Renal cortical epithelial cell (primary cell): ENCODE measurements around the gene TMEM181. TPM values are rescaled to one million over a fixed set of nuclear protein-coding genes. Genes with fewer than 3 reads are reported as not detected.
"Not testable (repeated sequence)": the region's sequence is repeated elsewhere in the genome, so short reads cannot be mapped to it uniquely, and the experiment has no call there.

Experiments used
- DNase-seq: peaks from one replicate; pipeline ENCODE4 v3.0.0-alpha.2; 2011; ENCODE audit warnings: low read depth
- total RNA-seq: library from RNA; depleted of rRNA; stranded (reverse); fragments of >200 nt; gene quantifications from 2 replicates; pipeline ENCODE4 v1.2.3, GENCODE V29; 2014

The TMEM181 gene
- total RNA-seq, 1 donor from 2014 or later: 40.2 TPM

DNA sequence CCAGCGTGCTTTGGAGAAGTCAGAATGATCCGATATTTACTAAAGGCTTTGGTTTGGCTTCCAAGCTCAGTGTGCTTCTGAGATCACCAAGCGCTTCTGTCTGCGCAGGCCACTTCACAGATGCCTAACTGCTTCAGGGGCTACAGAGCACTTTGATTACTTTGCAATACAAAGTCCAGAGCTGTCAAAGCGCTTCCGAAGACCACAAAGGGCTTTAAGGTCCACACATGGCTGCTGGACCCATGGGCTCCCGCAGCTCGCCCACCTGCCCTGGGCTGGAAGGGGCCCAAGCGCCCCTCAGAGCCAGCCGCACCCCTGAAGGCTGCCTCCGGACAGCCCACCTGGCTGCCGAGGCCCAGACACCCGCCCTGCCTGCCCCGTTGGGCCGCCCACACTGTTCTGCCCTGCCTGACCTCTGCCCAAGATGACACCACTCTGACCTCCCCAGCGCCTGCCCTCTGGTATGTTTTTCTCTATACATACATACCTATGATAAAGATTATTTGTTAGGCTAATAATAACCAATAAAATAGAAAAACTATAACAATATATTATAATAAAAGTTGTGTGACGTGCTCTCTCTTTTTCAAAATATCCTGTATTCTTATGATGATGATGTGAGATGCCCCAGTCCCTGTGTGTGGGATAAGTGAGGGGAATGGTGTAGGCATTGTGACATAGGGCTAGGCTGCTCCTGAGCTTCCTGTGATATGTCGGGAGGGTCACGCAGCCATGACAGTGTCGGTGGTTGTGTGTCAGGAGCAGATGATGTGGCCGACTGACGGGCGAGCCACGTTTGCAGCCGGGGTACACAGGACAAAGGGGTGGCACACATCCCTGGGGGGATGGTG is 62.0 kb downstream of the TMEM181 start:
- no peak for DNase-seq

DNA sequence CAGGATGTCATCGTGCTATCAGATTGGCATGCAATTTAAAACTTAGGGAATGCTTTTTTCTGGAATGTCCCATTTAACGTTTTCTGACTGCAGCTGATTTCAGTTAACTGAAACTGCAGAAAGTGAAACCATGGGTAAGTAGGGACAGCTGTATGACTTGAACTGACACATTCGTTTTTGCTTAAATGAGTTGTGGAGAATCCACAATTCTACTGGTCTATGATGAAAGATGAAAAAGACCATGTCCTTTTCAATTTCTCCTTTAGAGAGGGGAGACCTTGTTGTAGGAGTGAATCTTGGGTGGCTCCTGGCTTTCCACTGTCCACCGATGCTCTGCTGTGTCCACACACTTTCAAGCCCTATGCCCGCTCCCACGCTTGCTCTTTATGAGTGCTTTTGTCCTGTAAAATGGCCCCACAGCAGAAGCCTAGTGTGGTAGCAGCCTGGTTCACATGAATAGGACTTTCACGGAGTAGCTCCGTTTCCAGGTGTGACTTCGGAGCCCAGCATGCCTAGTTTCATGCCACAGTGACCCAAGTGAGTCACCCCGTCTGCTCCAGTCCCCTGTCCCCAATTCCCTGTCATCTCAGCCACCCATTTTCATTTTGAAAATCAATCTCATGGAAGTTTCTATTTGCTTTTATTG is 62.8 kb downstream of the TMEM181 start:
- no peak for DNase-seq

DNA sequence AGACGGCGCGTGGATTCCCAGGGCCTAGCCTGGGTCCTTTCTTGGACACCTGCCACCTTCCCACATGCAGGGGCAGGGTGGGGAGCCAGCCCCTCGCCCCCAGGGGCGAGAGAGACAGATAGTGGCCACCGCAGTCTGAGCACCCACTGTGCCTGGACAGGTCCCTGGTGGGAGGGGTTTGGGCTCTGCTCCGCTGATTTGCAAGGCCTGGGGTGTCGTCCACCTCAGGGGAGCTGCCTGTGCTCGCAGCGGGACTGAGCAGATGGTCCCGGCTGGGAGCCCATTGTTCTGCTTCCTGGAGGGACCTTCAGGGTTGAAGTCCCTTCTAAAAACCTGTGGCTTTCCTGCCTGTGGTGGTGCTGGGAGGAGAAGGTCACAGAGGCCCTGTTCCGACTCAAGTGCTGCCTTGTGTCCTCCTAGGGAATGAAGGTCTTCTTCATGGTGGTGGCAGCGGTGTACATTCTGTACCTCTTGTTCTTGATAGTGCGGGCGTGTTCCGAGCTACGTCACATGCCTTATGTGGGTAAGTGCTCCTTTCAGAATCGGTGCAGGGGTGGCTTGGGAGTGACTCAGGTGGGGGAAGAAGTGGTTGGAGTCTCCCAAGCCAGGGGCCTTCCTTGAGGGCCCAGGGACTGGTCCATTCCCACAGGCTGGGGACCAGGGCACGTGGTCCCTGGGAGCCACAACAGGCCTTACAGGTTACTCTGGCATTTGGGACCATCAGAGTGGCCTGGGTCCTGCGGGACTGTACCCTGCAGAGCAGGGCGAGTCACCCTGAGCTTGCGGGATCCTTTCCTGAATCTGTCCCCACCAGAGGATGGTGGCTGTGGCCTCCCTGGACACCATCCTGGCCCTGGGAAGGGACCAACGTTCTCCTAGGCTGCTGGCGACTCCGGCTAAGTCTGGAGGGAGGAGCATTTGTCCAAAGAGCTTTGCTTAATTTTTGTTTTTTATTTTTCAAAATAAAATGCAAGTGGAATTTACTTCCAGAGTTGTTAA is 65.1 kb downstream of the TMEM181 start:
- DNase-seq: no peak

DNA sequence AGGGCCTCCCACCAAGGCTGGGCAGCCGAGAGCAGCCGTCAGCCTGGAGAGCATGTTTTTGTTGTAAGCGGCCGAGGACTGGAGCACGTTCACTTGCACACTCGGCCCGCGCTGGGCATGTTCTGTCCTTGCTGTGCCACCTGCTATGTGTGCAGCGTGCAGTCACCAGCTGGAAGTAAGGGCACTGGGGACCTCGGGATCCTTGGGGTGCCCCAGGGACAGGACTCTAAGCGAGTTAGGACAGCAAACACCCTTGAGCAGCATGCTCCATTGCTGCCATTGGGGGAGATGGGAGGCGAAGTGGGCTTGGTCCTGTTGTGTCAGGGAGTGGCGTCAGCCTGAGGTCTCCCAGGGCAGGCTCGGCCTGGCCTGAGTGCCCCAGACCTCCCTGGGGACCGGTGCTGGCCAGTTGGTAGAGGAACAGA is 66.0 kb downstream of the TMEM181 start:
- no peak for DNase-seq

DNA sequence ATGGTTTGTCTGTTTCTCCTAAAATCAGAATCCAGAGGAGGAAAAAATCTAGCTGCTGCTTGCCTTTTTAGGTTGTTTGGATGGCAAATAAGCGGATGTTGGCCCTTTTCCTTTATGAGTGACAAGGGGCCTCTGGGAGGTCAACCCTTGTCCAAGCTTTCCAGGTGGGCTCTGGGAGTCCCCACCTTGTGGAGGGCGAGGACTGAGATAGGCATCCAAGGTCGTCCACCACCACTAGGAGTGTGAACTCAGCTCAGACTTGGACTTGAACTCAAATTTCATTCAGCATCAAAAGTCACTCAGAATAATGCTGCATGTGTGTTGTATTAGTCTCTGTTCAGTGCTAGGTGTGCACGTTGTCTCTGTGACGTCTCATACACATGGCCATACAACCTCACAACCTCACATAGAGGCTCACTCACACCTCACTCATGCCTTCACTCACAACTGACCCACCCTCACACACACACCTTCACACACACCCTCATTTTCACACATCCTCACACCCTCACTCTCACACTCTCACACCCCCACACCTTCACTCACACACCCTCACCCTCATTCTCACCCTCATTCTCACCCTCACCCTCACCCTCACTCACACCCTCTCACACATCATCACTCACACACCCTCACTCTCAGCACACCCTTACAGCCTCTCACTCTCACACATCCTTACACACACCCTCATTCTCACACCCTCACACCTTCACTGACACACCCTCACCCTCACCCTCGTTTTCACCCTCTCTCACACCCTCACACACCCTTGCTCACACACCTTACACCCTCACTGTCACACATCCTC is 66.7 kb downstream of the TMEM181 start:
- DNase-seq: no peak

DNA sequence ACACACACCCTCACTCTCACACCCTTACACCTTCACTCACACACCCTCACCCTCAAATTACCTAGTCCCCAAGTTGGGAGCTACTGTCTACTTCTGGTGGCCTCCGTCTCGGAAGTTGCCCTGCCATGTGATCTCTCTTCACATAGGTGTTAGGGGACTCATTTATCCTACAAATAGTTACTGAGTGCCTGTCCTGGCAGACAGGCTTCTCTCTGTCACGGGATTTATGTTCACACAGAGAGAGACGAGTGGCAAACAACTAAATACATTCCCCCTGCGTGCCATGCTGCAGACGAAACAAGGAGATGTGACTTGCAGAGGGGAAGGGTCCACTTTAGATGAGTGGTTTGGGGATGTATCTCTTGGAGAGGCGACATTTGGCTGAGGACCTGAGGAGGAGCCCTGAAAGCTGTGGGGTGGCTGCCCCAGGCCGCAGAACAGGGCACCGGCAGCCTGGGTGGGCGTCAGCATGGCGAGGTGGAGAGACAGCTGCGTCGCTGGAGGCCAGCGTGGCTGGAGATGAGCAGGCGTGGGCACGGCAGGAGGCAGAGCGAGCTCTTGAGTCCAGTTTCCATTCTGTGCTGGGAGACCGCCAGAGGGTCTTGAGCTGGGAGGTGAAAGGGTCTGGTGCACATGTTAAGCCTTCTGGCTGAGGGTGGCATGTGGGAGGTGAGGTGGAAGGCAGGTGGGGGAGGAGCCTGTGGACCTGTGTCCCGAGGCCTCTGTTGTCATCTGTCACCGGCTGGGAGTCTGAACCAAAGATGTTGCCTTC is 67.5 kb downstream of the TMEM181 start:
- DNase-seq: no peak

- DNase-seq: no peak
These were observed 68.0 kb downstream of the TMEM181 start for GRCh38 chr6:158627940-158628211.

DNA sequence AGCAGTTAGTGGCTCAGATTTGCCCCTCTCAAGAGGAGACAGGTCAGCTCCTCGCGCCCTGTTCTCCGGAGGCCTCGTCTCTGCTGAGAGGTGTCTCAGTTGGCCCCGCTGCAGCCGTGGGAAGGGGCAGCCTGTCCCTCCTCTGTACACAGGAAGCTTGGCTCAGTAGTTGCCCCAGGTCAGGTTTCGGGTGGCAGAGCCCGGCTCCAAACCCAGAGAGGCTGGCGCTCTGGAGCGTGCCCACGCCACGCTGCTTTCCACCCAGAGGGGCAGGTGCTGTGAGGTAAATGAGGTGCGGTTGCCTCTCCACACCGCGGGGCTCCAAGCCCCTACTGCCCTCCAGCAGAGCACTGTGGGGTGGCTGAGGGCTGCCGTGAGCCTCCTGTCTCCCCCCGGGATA is 68.7 kb downstream of the TMEM181 start:
- DNase-seq: no peak

GRCh38 chr6:158629367-158630221 is 69.7 kb downstream of the TMEM181 start:
- DNase-seq: no peak

GRCh38 chr6:158630938-158631616 is 71.2 kb downstream of the TMEM181 start:
- DNase-seq: no peak

DNA sequence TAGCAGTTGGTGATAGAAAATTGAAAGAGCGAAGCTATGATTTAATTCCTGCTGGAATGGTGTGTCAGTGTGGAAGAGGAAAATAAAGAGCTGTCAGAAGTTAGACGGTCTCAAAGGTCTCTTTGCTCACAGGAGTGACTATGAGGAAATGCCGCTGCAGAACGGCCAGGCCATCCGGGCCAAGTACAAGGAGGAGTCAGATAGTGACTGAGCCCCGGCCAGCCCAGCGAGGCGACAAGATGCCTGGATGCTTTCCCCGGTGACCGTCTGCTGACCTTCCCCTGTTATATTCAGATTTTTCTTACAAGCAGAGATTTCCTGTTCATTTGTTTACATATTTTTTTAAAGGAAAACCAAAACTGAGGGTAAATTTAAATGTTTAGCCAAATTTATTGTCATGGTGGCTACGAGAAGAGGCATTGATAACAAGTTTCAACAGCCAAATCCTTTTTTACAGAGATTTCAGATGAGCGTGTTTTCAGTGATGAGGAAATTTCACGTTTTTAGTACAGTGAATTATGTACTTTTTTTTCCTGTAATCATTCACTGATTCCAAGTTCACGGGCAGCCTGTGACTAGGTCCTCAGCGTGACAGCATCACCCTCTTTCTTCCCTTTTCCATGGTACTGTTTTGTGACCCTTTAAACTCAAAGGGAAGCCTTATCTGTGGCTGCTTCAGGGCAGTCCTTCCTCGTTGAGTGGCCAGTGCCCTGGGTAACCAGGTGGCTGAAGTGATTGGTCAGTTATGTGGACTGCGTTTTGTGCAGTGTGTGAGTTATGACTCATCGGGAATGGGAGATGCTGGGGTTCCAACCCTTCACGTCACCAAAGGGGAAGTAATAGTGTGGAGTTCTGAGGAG is 72.0 kb downstream of the TMEM181 start:
- DNase-seq: peak; percentile 76

DNA sequence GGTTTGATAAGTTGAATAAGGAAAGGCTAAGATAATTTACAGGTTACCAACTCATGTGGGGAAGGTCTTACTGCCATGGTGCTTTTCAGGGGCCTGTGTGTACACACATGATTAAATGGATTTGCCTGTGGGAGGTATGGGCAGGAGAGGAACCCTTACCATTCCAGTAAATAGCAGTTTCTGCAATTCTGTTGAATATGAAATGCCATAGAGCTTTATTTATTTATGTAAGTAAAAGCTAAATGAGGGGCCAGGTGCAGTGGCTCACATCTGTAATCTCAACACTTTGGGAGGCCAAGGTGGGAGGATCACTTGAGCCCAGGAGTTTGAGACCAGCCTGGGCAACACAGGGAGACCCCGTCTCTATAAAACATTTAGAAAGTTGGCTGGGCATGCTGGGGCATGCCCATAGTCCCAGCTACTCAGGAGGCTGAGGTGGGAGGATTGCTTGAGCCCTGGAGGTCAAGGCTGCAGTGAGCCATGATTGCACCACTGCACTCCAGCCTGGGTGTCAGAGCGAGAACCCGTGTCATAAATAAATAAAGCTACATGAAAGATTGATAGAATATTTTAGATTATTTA is 72.7 kb downstream of the TMEM181 start:
- not testable (repeated sequence) for DNase-seq

DNA sequence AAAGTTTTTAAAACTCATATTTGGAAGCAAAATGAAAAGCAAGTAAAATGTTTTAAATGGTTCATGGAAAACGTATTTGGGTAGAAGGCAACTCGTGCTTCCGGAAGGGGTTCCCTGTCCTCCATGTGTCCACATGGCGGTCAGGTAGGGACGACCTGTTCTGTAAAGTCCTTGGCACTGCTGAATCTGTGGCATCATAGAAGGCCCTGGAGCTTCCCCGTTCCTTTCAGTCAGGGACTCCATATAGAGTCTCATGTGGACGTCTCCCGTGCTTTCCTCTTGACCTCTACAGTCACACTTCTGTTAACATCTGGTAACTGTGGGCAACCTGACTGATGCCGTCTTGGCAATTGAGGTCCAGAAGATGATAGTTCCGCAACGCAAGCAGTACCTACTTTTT is 73.2 kb downstream of the TMEM181 start:
- DNase-seq: no peak

GRCh38 chr6:158634695-158635426 is 75.0 kb downstream of the TMEM181 start:
- DNase-seq: no peak

DNA sequence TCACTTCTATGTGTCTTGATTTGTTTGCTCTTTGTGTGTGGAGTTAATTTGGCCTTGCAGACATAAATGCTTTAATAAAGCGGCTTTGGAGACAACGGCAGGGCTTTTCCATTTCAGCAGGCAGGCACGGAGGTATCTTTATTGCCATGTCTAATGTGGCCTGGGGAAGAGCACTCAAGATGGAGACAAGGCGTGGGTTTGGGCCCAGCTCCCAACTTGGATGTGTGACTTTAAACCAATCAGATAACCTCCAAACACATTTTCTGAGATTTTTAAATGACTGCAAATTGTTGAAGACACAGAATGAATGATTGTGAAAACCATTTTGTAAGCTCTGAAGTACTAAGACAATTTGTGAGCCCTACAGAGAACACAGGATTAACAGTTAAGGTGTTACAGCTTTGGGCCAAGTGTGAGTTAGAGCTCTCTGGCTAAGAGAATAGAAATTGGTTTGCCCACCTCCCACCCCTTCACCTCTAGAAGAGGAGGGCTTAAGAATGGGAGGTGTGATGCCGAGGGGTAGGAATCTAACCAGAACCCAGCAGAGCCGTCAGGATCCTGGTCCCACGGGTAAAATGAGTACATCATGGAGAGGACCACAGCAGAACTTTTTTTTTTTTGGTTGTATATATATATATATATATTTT is 75.7 kb downstream of the TMEM181 start:
- no peak for DNase-seq

GRCh38 chr6:158636778-158637177 is 76.9 kb downstream of the TMEM181 start:
- DNase-seq: no peak
